Endometrial microvascular endothelial cells (primary cell): ENCODE measurements around the gene XRCC5. TPM values are rescaled to one million over a fixed set of nuclear protein-coding genes. Genes with fewer than 3 reads are reported as not detected.
"Not testable (repeated sequence)": the region's sequence is repeated elsewhere in the genome, so short reads cannot be mapped to it uniquely, and the experiment has no call there.

Experiments
- in situ Hi-C: cut with HindIII; loops from 2 replicates; pipeline ENCODE4 v1.10.0; 2017; ENCODE audit warnings: low sequenced_read_pairs, low pct_unique_long_range_greater_than_20kb; ENCODE audit errors: inconsistent ontology term
- total RNA-seq: library from RNA; depleted of rRNA; stranded (reverse); fragments of >200 nt; gene quantifications from one replicate; pipeline ENCODE4 v1.2.3, GENCODE V29; 2015; ENCODE audit errors: inconsistent ontology term

XRCC5 gene
- 286 TPM for total RNA-seq

- in situ Hi-C loops, result no loop called here
These were observed at the start of gene XRCC5 for GRCh38 chr2:216108967-216109921. XRCC5 (plus strand) TSS chr2:216109348; CDS start chr2:216109437, 89 bp downstream.

GRCh38 chr2:216064014-216064630, 45.0 kb upstream of the XRCC5 start:
- in situ Hi-C loops, result no loop called here

DNA sequence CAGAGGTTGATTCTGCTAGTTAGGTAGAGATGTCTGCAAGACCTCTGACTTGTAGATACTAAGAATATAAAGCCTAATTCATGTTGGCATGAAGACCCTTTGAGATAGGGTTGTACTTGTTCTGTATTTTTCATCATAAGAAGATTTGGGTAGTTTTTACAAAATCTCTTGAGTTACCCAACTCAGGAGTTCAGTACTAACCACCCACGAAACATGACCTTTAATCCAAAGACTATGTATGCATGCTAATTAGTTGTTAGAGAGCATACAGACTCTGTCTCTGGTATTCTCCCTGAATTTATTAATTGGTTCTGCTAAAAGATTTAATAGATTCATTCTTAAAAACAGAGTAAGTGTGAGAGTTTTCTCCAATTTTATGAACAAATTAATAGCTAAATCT, 44.5 kb upstream of the XRCC5 start:
- in situ Hi-C loops, result no loop called here

DNA sequence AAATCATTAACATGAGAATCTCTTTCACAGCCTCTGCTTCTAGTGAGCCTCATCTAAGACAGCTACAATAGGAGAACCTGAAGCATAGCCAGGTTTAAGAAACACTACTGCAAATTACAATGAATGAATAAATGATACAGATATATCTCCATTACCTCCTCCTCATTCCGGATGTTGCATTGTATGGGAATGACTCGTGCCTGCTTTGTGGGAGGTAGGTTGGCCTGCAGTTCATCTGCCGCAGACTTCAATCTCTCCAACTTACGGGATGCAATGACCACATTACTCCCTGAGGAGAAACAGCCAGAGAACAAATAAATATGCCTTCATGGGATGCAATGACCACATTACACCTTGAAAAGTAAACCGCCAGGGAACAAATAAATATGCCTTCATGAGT, 42.9 kb upstream of the XRCC5 start:
- in situ Hi-C loops, result no loop called here

GRCh38 chr2:216069028-216069427, 40.1 kb upstream of the XRCC5 start:
- in situ Hi-C loops, result no loop called here

GRCh38 chr2:216070195-216070594, 39.0 kb upstream of the XRCC5 start:
- in situ Hi-C loops, result no loop called here

DNA sequence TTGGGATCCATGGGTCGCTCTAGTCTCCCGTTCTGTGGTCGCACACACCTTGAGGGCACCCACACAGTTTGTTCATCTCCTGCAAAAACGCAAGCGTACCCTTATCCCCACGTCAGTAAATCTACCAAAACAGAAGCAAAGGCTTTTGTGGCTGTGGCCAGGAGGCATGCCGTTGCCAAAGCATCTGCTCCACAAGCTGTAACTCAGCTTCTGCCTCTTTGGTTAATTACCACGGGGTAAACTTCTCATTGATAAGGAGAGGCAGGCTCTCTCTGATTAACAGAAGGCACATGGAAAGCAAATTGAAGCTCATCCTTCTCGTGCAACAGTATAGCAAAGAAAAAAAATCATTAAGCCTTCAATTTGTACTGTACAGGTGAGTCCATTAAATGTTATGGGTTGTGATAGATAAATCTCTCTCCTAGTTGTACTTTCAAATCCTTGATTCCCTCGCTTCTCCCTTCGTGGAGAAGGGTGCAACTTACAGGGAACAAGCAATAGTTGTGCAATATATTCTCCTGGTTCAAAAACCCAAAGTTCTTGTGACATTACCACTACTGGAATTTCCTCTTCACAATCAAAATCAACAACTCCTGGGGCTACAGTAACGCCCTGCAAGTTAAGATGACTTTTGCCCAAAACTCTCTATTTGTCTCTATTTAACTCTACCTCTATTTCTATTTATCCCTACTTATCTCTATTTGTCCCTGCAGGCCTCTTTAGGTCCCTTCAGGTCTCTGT, 37.9 kb upstream of the XRCC5 start:
- in situ Hi-C loops, result no loop called here

DNA sequence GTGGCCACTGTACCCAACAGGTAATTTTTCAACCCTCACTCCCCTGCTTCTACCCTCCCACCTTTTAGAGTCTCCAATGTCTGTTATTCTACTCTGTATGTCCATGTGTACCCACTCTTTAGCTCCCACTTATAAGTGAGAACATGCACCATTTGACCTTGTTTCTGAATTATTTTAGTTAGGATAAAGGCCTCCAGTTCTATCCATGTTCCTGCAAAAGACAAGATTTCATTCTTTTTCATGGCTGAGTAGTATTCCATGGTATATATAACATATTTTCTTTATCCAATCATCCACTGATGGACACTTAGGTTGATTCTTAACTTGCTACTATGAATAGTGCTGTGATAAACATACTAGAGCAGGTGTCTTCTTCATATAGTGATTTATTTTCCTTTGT, 36.7 kb upstream of the XRCC5 start:
- in situ Hi-C loops, result no loop called here

- in situ Hi-C loops, result no loop called here
These were observed 35.4 kb upstream of the XRCC5 start for GRCh38 chr2:216073773-216074172.

- in situ Hi-C loops, result no loop called here
These were observed 34.8 kb upstream of the XRCC5 start for GRCh38 chr2:216074380-216074779.

DNA sequence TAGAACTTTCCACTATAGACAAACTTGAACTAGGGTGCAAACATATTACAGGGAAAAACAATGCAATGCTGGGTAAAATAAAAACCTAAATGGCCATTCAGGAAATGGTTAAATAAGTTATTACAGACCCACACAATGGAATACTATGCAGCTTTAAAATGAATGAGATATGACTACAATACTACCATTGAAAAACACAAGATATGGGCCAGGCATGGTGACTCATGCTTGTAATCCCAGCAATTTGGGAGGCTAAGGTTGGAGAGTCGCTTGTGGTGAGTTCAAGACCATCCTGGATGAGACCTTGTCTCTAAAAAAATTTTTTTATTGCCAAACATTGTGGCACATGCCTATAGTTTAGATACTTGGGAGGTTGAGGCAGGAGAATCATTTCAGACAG, 34.4 kb upstream of the XRCC5 start:
- in situ Hi-C loops, result no loop called here

DNA sequence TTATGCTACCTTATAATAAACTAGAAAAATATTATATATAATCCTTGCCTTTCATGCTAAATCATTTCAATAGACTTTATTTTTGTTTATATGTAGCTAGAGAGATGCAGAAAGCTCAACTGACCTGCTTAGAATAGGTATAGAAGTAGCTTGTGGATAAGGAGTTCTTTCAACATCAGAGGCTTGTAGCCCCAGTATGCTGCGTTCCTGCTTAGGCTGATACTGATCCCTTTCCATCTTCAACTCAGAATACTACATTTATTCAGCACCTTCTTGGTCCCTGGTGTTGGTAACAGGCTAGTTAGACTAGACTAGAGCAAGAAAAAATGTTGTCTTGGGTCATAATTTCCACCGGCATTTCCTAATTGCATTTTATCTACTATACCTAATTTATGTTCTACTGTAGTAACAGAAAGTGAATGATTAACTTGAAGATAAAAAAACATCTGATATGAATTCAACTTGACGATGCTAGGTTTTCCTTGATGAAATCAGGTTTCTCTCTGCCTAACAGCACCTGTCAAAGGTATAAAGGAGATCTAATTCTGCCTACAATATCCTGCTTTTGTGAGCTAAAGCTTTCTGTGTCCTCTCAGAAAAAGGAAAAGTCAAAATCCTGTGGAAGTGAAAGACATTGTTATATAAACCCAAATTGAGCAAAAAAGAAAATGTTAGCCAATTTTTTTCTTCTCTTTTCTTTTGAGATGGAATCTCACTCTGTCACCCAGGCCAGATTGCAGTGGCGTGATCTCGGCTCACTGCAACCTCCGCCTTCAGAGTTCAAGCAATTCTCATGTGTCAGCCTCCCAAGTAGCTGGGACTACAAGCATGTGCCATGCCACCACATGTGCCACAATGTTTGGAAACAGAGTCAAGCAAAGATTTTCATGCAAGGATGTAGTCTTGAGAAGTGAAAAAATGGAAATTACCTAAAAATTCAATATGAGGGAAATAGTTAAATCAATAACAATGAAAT, 33.4 kb upstream of the XRCC5 start:
- in situ Hi-C loops, result no loop called here

- in situ Hi-C loops, result no loop called here
These were observed 30.4 kb upstream of the XRCC5 start for GRCh38 chr2:216078776-216079175.

GRCh38 chr2:216080048-216080447, 29.1 kb upstream of the XRCC5 start:
- in situ Hi-C loops, result not testable (repeated sequence)

DNA sequence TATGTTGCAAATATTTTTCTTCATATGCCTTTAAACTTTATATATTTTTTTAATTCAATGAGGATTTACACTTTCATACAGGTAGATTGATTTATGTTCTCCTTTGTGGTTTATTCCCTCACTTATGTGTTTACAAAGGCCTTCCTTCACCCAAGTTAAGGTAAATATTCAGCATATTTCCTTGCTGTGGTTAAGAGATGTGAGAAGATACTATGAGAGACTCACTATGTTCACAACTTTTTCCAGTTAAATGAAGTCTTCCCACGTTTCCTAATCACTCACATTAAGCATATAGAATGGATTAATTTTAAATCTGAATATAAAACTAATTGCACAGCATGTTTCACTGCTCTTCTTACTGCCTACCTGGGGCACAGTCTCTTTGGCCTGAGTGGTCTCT, 28.1 kb upstream of the XRCC5 start:
- in situ Hi-C loops, result no loop called here

DNA sequence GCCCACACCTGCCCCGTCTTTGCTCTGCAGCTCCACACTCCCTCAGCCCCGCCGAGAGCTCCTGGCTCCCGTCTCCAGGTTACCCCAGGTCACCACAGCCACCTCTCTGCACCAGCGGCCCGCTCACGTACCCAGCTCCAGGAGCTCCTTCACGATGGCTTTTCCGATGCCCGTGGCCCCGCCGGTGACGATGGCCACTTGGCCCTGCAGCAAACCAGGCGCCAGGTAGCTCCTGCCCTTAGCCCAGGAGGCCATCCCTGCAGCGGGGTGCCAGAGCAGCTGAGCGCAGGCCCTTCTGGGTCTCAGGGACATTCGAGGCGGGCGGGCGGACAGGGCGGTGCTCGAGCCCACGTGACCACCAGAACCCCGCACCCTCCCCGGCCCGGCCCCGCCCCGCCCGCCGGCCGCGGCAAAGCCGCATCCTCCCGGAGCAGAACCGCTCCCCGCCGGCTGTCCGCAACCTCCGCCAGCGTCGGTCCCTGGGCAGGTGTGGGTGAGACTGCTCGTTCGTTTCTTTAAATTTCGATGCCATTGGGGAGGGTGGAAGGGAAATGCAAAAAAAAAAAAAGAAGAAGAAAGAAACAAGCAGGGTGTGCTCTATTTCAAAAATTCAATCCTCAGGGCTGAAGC, 27.5 kb upstream of the XRCC5 start, which contains the start of the genes PECR and TMEM169:
Gene PECR, minus strand, starts transcription at position 323 of the 630 bp plus-strand sequence. Its CDS starts 68 bp downstream, at position 255.
Gene TMEM169, plus strand, starts transcription at position 433 of the 630 bp plus-strand sequence. CDS start 14,045 bp downstream, outside the sequence.
- in situ Hi-C loops, result no loop called here

- in situ Hi-C loops, result no loop called here
These were observed 26.9 kb upstream of the XRCC5 start for GRCh38 chr2:216082117-216082711.
